ENCODE measurements around the gene DCUN1D1.
A peak's percentile ranks its signal among the peaks of the same experiment; 100 is the strongest.

The DCUN1D1 gene

DNA sequence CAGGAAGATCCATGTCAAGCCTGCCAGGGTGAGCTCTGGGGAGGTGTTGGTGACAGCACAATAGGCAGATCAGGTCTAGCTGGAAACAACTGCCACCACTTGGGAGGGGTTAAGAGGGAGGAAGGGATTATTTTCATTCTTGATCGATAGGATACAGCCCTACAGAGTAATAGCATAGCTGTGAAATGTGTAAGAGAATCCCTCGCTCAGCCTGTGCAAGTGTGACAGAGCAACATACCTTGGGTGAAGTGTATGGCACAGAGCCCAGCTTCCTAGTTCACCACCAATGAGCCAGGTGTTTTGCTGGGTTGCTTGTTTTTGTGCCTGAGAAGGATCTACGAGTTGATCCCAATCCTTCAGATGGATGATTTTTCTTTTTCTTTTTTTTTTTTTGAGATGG is 9.2 kb upstream of the DCUN1D1 start:
- CTCF ChIA-PET: interaction anchor here (1.0 kb wide), 1 partner anchor 73 kb away, joined by 3 read pairs; no protein-coding TSS in a partner anchor
- Mint-ChIP-seq H3K36me3 (no peaks in the 10 kb centered on the region), H3K27ac (no peak overlapping the region), H3K27me3 (no peaks in the 10 kb centered on the region), H3K4me1 (no peaks in the 10 kb centered on the region), H3K9me3 (no peaks in the 10 kb centered on the region), H3K4me3 (no peak overlapping the region)
- DNase-seq: no peak

DNA sequence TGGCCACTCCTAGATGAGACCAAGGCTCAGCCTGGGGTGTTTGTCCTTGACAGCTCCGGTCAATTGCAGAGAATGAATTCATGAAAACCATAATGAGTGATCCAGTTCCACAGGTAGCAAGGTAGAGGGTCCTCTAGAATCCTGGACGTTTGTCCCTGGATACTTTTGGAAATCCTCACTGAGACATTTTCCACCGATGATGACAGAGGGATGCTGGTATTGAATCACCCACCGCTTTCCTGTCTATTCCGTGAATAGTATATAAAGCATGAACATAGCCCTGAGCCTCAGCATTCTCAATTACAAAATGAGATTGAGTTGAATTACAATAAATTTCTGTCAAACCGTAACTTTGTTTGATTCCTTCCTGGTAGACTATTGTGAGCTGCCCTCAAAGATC is 5.7 kb upstream of the DCUN1D1 start:
- peaks cover 5% of the 10 kb centered on the region for H3K4me1 Mint-ChIP-seq
- no peak for DNase-seq
- H3K36me3 Mint-ChIP-seq: no peaks in the 10 kb centered on the region
- H3K27ac Mint-ChIP-seq: no peak overlapping the region
- no peaks in the 10 kb centered on the region for H3K9me3 Mint-ChIP-seq
- no peak overlapping the region for H3K4me3 Mint-ChIP-seq
- CTCF ChIA-PET: no interaction called here
- no peaks in the 10 kb centered on the region for H3K27me3 Mint-ChIP-seq

DNA sequence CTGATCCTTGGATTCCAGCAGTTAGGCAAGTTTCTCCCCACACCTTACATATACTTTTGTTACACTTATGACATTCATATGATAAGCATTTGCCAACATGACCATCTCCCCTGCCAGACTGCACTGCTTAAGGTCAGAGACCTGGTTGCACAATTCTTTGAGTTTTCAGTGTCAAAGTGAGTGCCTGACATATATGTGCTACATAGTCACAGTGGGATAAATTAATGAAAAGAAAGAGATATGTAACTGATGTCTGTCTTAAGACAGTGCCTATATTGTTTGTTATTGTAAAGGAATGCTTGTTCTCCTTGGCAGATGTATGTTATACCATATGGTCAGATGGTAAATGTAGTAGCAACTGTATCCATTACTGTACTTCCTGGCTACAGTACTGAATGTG is 3.5 kb upstream of the DCUN1D1 start:
- peaks cover 15% of the 10 kb centered on the region for H3K4me1 Mint-ChIP-seq
- H3K27me3 Mint-ChIP-seq: no peaks in the 10 kb centered on the region
- H3K27ac Mint-ChIP-seq: no peak overlapping the region
- H3K36me3 Mint-ChIP-seq: no peaks in the 10 kb centered on the region
- no peaks in the 10 kb centered on the region for H3K9me3 Mint-ChIP-seq
- CTCF ChIA-PET: no interaction called here
- DNase-seq: no peak
- no peak overlapping the region for H3K4me3 Mint-ChIP-seq

GRCh38 chr3:182981038-182981380 is 671 bp upstream of the DCUN1D1 start:
- Mint-ChIP-seq H3K36me3 (no peaks in the 10 kb centered on the region), H3K9me3 (no peaks in the 10 kb centered on the region), H3K27me3 (no peaks in the 10 kb centered on the region), H3K4me3 (peak overlapping the region; percentile 76), H3K4me1 (peaks cover 33% of the 10 kb centered on the region), H3K27ac (peak overlapping the region; percentile 76)
- DNase-seq: no peak
- CTCF ChIA-PET: interaction anchor here (0.5 kb wide), 1 partner anchor 135 kb away, joined by 3 read pairs; no protein-coding TSS in a partner anchor

GRCh38 chr3:182979674-182980191 is 605 bp downstream of the DCUN1D1 start:
- peak; percentile 49 for DNase-seq
- H3K27me3 Mint-ChIP-seq: no peaks in the 10 kb centered on the region
- CTCF ChIA-PET: interaction anchor here (1.1 kb wide), 1 partner anchor 265 kb away, joined by 3 read pairs; no protein-coding TSS in a partner anchor
- peaks cover 35% of the 10 kb centered on the region for H3K4me1 Mint-ChIP-seq
- no peaks in the 10 kb centered on the region for H3K9me3 Mint-ChIP-seq
- H3K36me3 Mint-ChIP-seq: peaks cover 3% of the 10 kb centered on the region
- H3K27ac Mint-ChIP-seq: peak overlapping the region; percentile 83
- peak overlapping the region; percentile 85 for H3K4me3 Mint-ChIP-seq

DNA sequence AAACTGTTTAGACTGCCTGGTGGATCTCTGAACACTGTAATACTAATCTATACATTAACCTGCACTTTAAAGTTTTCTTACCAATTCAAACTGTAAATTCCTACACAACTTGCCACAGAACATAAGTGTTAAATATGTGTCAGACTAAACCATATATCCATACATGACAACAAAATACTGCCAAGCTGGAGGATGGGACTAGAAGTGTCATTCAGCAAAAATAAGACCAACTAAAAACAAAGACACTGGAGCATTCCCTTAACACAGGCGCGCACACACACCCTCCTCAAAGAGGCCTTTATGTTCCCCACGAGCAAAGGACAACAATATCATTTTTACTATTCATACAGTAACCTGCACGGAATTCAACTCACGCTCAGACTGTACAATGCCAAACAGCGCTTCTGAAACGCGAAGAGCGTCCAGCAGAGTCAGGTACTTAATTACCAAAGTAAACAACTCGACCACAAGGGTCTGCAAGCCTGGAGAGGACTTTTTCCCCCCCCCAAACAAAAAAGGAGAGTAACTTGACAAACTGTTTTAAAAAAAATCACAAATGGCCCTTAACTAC is 1.1 kb downstream of the DCUN1D1 start:
- H3K4me1 Mint-ChIP-seq: peaks cover 35% of the 10 kb centered on the region
- peaks cover 3% of the 10 kb centered on the region for H3K36me3 Mint-ChIP-seq
- CTCF ChIA-PET: interaction anchor here (0.8 to 1.1 kb wide), 2 partner anchors 10 to 265 kb away, joined by 3 read pairs; no protein-coding TSS in a partner anchor
- no peaks in the 10 kb centered on the region for H3K27me3 Mint-ChIP-seq
- no peak for DNase-seq
- H3K4me3 Mint-ChIP-seq: peak overlapping the region; percentile 85
- peak overlapping the region; percentile 83 for H3K27ac Mint-ChIP-seq
- no peaks in the 10 kb centered on the region for H3K9me3 Mint-ChIP-seq

DNA sequence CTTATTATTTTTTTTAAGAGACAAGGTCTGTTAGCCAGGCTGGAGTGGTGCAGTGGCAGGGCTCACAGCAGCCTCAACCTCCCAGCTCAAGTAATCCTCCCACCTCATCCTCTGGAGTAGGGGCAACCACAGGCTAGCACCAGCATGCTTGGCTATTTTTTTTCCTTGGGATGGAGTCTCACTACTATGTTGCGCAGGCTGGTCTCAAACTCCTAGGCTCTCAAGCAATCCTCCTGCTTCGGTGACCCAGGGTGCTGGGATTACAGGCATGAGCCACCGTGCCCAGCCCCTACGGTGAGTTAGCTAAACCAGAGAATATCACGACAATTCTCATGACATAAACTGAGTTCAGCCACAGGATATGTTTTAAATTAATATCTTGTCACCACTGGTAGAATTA is 2.0 kb downstream of the DCUN1D1 start:
- H3K4me3 Mint-ChIP-seq: peak overlapping the region; percentile 85
- DNase-seq: no peak
- H3K27ac Mint-ChIP-seq: no peak overlapping the region
- peaks cover 35% of the 10 kb centered on the region for H3K4me1 Mint-ChIP-seq
- peaks cover 3% of the 10 kb centered on the region for H3K36me3 Mint-ChIP-seq
- no peaks in the 10 kb centered on the region for H3K9me3 Mint-ChIP-seq
- no peaks in the 10 kb centered on the region for H3K27me3 Mint-ChIP-seq
- CTCF ChIA-PET: interaction anchor here (0.7 to 1.1 kb wide), 3 partner anchors 9 to 265 kb away, joined by 3 read pairs; no protein-coding TSS in a partner anchor

GRCh38 chr3:182973047-182973446 is 7.3 kb downstream of the DCUN1D1 start:
- no peaks in the 10 kb centered on the region for H3K27me3 Mint-ChIP-seq
- no peak overlapping the region for H3K27ac Mint-ChIP-seq
- peaks cover 45% of the 10 kb centered on the region for H3K4me1 Mint-ChIP-seq
- H3K36me3 Mint-ChIP-seq: peaks cover 9% of the 10 kb centered on the region
- CTCF ChIA-PET: no interaction called here
- H3K9me3 Mint-ChIP-seq: peaks cover 2% of the 10 kb centered on the region
- DNase-seq: no peak
- no peak overlapping the region for H3K4me3 Mint-ChIP-seq

GRCh38 chr3:182972387-182972786 is 8.0 kb downstream of the DCUN1D1 start:
- Mint-ChIP-seq H3K4me3 (no peak overlapping the region), H3K9me3 (peaks cover 3% of the 10 kb centered on the region), H3K27me3 (no peaks in the 10 kb centered on the region), H3K4me1 (peaks cover 49% of the 10 kb centered on the region), H3K27ac (no peak overlapping the region), H3K36me3 (peaks cover 9% of the 10 kb centered on the region)
- CTCF ChIA-PET: no interaction called here
- no peak for DNase-seq

DNA sequence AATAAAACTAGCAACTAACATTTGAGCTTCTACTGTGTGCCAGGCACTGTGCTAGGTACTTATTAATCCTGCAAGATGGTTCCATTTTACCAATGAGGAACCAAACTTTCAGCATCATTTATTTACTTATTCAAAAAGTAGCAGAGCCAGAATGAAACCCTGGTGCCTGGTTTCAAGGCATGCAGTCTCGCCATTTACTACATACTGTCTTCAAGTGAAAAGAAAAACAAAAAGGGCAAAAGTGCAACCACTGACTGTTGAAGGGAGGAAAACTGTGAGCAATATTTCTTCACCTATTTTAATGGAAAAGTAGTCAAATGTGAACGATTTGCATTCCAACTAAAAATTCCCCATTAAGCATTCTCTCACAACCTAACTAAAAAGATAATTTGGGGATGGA is 8.7 kb downstream of the DCUN1D1 start:
- peaks cover 3% of the 10 kb centered on the region for H3K9me3 Mint-ChIP-seq
- no peak overlapping the region for H3K27ac Mint-ChIP-seq
- H3K4me1 Mint-ChIP-seq: peaks cover 50% of the 10 kb centered on the region
- H3K36me3 Mint-ChIP-seq: peaks cover 9% of the 10 kb centered on the region
- DNase-seq: no peak
- H3K27me3 Mint-ChIP-seq: no peaks in the 10 kb centered on the region
- CTCF ChIA-PET: no interaction called here
- no peak overlapping the region for H3K4me3 Mint-ChIP-seq

GRCh38 chr3:182970811-182971418 is 9.4 kb downstream of the DCUN1D1 start:
- H3K27ac Mint-ChIP-seq: peak overlapping the region; percentile 63
- peaks cover 54% of the 10 kb centered on the region for H3K4me1 Mint-ChIP-seq
- CTCF ChIA-PET: no interaction called here

DNA sequence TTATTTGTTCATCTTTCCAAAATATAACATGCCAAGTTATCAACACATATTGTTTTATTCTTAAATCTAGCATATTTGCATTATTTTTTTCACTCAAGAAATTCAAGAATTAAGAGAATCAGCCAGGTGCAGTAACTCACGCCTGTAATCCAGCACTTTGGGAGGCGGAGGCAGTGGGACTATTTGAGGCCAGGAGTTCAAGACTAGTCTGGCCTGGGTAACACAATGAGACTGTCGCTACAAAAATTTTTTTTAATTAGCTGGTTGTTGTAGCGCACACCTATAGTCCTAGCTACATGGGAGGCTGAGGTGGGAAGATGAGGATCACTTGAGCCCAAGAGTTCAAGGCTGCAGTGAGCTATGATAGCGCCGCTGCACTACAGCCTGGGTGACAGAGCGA is 10.5 kb downstream of the DCUN1D1 start:
- Mint-ChIP-seq H3K9me3 (peaks cover 3% of the 10 kb centered on the region), H3K4me1 (peaks cover 59% of the 10 kb centered on the region), H3K4me3 (no peak overlapping the region), H3K27ac (no peak overlapping the region), H3K36me3 (peaks cover 17% of the 10 kb centered on the region), H3K27me3 (no peaks in the 10 kb centered on the region)
- CTCF ChIA-PET: no interaction called here
- no peak for DNase-seq

More at GRCh38 chr3:182970811-182971418, 9.4 kb downstream of the DCUN1D1 start:
- DNase-seq: no peak
- Mint-ChIP-seq H3K27me3 (no peaks in the 10 kb centered on the region), H3K4me3 (no peak overlapping the region), H3K36me3 (peaks cover 13% of the 10 kb centered on the region), H3K9me3 (peaks cover 3% of the 10 kb centered on the region)

DNA sequence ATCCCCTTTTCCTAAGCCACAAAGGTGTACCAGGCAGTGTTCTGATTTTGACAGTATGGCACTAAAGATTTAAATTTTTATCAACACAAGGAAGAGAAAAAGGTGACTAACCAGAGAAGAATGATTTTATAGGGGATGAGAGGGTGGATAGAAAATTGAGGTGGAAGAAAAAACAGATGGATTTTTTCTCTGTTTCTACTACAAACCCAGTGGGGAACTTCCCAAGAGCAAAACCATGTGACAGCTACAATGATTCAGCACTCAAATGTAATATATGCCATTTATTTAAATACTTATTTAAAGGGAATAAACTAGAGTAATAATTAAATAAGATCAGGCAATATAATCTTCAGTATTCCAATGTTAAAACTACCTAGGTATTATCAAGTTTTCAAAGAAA is 11.1 kb downstream of the DCUN1D1 start:
- CTCF ChIA-PET: interaction anchor here (0.7 kb wide), 1 partner anchor 9 kb away, joined by 3 read pairs; no protein-coding TSS in a partner anchor
- DNase-seq: no peak
- Mint-ChIP-seq H3K9me3 (peaks cover 3% of the 10 kb centered on the region), H3K4me1 (peaks cover 58% of the 10 kb centered on the region), H3K4me3 (no peak overlapping the region), H3K36me3 (peaks cover 16% of the 10 kb centered on the region), H3K27ac (no peak overlapping the region), H3K27me3 (no peaks in the 10 kb centered on the region)

GRCh38 chr3:182967218-182968204 is 12.8 kb downstream of the DCUN1D1 start:
- CTCF ChIA-PET: no interaction called here
- peak; percentile 32 for DNase-seq
- Mint-ChIP-seq H3K9me3 (peaks cover 3% of the 10 kb centered on the region), H3K4me1 (peaks cover 58% of the 10 kb centered on the region), H3K27me3 (no peaks in the 10 kb centered on the region), H3K36me3 (peaks cover 21% of the 10 kb centered on the region), H3K27ac (peak overlapping the region; percentile 78), H3K4me3 (peak overlapping the region; percentile 18)

Measured in activated naive CD4-positive, alpha-beta T cell treated with anti-CD3 and anti-CD28 coated beads, Interleukin-2, amount 10 ng/mL, durations not matched to agents 7 days and 5 days (primary cell).